CD4-positive, alpha-beta T cell treated with Interleukin-21 for 1 hour (primary cell): ENCODE measurements around the gene PABPC5.

Experiments
- DNase-seq: peaks from one replicate; pipeline ENCODE4 v3.0.0-alpha.2; 2020

Gene PABPC5

DNA sequence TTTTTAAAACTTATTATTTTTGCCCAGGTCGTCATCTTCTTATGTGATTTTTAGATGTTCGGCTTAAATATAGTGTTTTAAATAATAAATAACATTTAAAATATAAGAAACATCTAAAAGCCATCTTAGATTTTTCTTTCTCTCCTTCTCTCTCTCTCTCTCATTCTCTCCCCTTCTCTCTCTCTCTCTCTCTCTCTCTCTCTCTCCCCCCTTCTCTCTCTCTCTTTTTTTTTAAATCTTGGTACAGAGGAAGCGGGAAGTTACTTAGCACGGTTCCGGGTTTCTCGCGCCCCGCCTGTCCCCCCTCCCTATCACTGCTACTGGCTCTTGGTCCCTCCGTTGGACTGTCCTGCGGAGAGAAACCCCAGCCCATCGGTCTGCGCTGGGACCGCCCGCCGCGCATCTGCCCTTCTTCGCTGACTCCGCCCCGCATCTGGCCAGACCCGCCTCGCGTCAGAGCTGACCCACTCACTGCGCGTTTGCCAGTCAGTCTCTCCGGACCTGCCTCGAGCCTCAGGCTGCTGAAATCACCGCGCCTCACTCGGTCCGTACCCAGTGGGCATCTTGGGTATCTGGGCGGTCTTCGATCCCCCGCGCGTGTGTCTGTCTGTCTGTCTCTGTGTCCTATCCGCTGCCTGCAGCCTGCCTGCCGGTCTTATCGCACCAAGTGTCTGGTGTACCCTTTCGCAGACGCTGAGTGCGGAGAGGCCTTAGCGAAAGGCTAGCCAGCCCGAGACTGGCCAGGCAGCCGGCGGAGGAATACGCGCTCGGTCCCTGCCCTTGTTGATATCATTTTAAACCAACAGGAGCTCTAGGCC lies at the start of gene PABPC5:
PABPC5 (plus strand) TSS at position 489 of the 818 bp plus-strand sequence. CDS start 739 bp downstream, outside the sequence.
- DNase-seq = no peak

DNA sequence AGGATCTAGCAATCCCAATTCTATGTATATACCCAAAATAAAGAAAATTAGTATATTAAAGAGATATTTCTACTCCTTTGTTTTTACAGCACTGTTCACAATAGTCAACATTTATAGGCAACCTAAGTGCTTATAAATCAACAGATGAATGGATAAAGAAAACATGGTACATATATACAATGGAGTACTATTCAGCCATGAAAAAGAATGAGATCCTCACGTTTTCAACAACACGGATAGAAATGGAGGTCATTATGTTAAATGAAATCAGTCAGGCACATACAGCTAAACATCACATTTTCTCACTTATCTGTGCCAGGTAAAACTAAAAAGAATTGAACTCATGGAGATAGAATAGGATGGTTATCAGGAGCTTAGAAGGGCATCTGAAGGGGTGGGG lies 45.6 kb upstream of the PABPC5 start:
- no peak for DNase-seq

GRCh38 chrX:91414713-91415112 lies 19.9 kb upstream of the PABPC5 start:
- DNase-seq = no peak

- no peak for DNase-seq
Observed at GRCh38 chrX:91435395-91435794, 756 bp downstream of the PABPC5 start.
